Activated T-helper 2 cell treated with anti-CD3 and anti-CD28 coated beads, Interferon-gamma antibody, Interleukin-2, Interleukin-4, amounts not matched to agents 10 μg/mL and 5 μg/mL and 100 μg/mL, durations not matched to agents 14 hours and 24 hours and 36 hours (primary cell): ENCODE measurements around the gene TAF1D. TPM values are rescaled to one million over a fixed set of nuclear protein-coding genes. Genes with fewer than 3 reads are reported as not detected.
"Not testable (repeated sequence)": the region's sequence is repeated elsewhere in the genome, so short reads cannot be mapped to it uniquely, and the experiment has no call there.

Experiments
- DNase-seq: peaks from one replicate; pipeline ENCODE4 v3.0.0; 2021; ENCODE audit warnings: low spot score
- H3K27ac Mint-ChIP-seq: one replicate; pipeline ENCODE4 v1.8.0; 2021; ENCODE audit warnings: mixed read lengths
- H3K27me3 Mint-ChIP-seq: one replicate; pipeline ENCODE4 v1.8.0; 2021; ENCODE audit warnings: low read depth, mixed read lengths
- H3K36me3 Mint-ChIP-seq: one replicate; pipeline ENCODE4 v1.8.0; 2021; ENCODE audit warnings: low read depth, mixed read lengths
- H3K4me1 Mint-ChIP-seq: one replicate; pipeline ENCODE4 v1.8.0; 2021; ENCODE audit warnings: low read depth, mixed read lengths
- H3K4me3 Mint-ChIP-seq: one replicate; pipeline ENCODE4 v1.8.0; 2021; ENCODE audit warnings: low read depth, mild to moderate bottlenecking, moderate library complexity, mixed read lengths
- H3K9me3 Mint-ChIP-seq: one replicate; pipeline ENCODE4 v1.8.0; 2021; ENCODE audit warnings: mixed read lengths
- intact Hi-C: fragments of 100-400 bp; cut with micrococcal nuclease; formaldehyde crosslinking; loops from one replicate; pipeline ENCODE4 v1.15.1; 2023
- total RNA-seq: library from RNA; stranded (reverse); gene quantifications from 2 replicates; pipeline ENCODE4 v1.2.3, GENCODE V29; 2022

Gene TAF1D
- total RNA-seq, 1 donor from 2014 or later = 344 TPM

DNA sequence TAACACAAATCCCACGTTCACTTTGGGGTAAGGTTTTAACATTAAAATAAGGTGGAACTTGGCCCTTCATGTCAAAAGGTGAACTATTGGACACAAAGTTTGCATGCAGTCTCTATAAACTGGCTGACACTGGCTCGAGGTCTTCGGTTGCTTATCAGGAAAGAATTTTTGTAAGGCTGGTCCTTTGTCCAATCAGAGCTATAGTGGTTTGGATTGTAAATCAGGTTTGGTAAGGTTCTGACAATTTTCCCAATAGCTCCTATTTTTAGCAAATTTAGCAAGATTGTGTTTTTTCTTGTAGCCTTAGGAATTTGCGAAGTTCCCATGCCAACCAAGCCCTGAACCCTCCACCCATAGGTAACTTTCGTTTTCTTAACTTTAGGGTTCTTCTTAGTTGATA lies 25.2 kb upstream of the TAF1D start:
- H3K36me3 Mint-ChIP-seq = peaks cover 45% of the 10 kb centered on the region

GRCh38 chr11:93765551-93765950 lies 24.3 kb upstream of the TAF1D start:
- Mint-ChIP-seq H3K9me3 (peaks cover 20% of the 10 kb centered on the region), H3K4me1 (no peaks in the 10 kb centered on the region), H3K27ac (no peak overlapping the region), H3K4me3 (no peak overlapping the region), H3K27me3 (no peaks in the 10 kb centered on the region), H3K36me3 (peaks cover 51% of the 10 kb centered on the region)
- intact Hi-C loops = no loop called here
- DNase-seq = no peak

More for the DNA sequence above, 25.2 kb upstream of the TAF1D start:
- H3K9me3 Mint-ChIP-seq = peaks cover 20% of the 10 kb centered on the region
- H3K4me3 Mint-ChIP-seq = no peak overlapping the region
- no peak for DNase-seq
- no peaks in the 10 kb centered on the region for H3K27me3 Mint-ChIP-seq
- no peaks in the 10 kb centered on the region for H3K4me1 Mint-ChIP-seq
- intact Hi-C loops = no loop called here
- no peak overlapping the region for H3K27ac Mint-ChIP-seq

- intact Hi-C loops = no loop called here
- peaks cover 11% of the 10 kb centered on the region for H3K9me3 Mint-ChIP-seq
- H3K4me3 Mint-ChIP-seq = no peak overlapping the region
- H3K27ac Mint-ChIP-seq = no peak overlapping the region
- H3K27me3 Mint-ChIP-seq = no peaks in the 10 kb centered on the region
- no peak for DNase-seq
- peaks cover 62% of the 10 kb centered on the region for H3K36me3 Mint-ChIP-seq
- no peaks in the 10 kb centered on the region for H3K4me1 Mint-ChIP-seq
Measured at GRCh38 chr11:93761910-93762309, 20.6 kb upstream of the TAF1D start.

DNA sequence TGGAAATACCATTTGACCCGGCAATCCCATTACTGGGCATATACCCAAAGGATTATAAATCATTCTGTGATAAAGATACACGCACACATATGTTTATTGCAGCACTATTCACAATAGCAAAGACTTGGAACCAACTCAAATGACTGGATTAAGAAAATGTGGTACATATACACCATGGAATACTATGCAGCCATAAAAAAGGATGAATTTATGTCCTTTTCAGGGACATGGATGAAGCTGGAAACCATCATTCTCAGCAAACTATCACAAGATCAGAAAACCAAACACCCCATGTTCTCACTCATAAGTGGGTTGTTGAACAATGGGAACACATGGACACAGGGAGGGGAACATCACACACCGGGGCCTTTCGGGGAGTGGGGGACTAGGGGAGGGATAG lies 17.8 kb upstream of the TAF1D start:
- H3K27ac Mint-ChIP-seq, H3K4me1 Mint-ChIP-seq, H3K9me3 Mint-ChIP-seq, intact Hi-C loops, DNase-seq, H3K4me3 Mint-ChIP-seq, H3K27me3 Mint-ChIP-seq: not testable (repeated sequence)
- peaks cover 45% of the 10 kb centered on the region for H3K36me3 Mint-ChIP-seq

GRCh38 chr11:93757924-93758865 lies 16.9 kb upstream of the TAF1D start:
- no peaks in the 10 kb centered on the region for H3K27me3 Mint-ChIP-seq
- no peak overlapping the region for H3K27ac Mint-ChIP-seq
- DNase-seq = no peak
- intact Hi-C loops = no loop called here
- H3K4me3 Mint-ChIP-seq = no peak overlapping the region
- peaks cover 43% of the 10 kb centered on the region for H3K36me3 Mint-ChIP-seq
- H3K9me3 Mint-ChIP-seq = no peaks in the 10 kb centered on the region
- H3K4me1 Mint-ChIP-seq = no peaks in the 10 kb centered on the region

DNA sequence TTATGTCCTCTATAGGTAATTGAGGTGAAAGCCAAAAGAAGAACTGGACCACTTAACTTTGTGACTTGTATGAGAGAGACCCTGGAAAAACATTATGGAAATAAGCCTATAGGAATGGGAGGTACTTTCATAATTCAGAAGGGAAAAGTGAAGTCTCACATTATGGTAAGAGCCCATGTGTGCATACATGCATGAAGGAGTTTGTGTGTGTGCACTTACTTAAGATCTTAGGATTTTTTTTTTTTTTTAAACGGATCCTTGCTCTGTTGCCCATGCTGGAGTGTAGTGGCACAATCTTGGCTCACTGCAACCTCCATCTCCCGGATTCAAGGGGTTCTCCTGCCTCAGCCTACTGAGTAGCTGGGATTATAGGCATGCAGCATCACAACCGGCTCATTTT lies 16.0 kb upstream of the TAF1D start:
- H3K27me3 Mint-ChIP-seq = no peaks in the 10 kb centered on the region
- DNase-seq = no peak
- intact Hi-C loops = no loop called here
- H3K4me3 Mint-ChIP-seq = no peak overlapping the region
- no peaks in the 10 kb centered on the region for H3K9me3 Mint-ChIP-seq
- peaks cover 42% of the 10 kb centered on the region for H3K36me3 Mint-ChIP-seq
- H3K4me1 Mint-ChIP-seq = no peaks in the 10 kb centered on the region
- H3K27ac Mint-ChIP-seq = no peak overlapping the region

DNA sequence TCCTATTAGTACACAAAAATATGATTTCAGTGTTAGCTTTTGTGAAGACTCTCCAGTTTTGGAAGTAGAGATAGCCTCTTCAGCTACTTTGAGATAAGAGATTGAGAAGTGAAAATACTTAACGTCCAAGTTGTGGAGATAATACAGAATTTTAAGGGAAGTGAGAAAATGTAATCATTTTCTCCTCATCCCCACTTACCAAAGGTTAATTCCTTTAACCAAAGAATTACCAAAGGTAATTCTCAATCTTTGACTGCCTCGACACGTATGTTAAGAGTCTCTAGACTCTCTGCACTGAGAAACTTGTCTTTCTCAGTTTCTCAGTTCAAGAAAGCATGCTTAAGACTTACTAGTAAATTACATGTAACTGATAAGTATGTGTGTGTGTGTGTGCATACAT lies 15.5 kb upstream of the TAF1D start:
- Mint-ChIP-seq H3K27me3 (no peaks in the 10 kb centered on the region), H3K4me1 (no peaks in the 10 kb centered on the region), H3K27ac (no peak overlapping the region), H3K4me3 (no peak overlapping the region), H3K9me3 (no peaks in the 10 kb centered on the region), H3K36me3 (peaks cover 47% of the 10 kb centered on the region)
- DNase-seq = no peak
- intact Hi-C loops = no loop called here

GRCh38 chr11:93753241-93753640 lies 11.9 kb upstream of the TAF1D start:
- H3K27me3 Mint-ChIP-seq = no peaks in the 10 kb centered on the region
- DNase-seq = no peak
- H3K27ac Mint-ChIP-seq = no peak overlapping the region
- no peaks in the 10 kb centered on the region for H3K9me3 Mint-ChIP-seq
- H3K36me3 Mint-ChIP-seq = peaks cover 28% of the 10 kb centered on the region
- intact Hi-C loops = no loop called here
- H3K4me3 Mint-ChIP-seq = no peak overlapping the region
- H3K4me1 Mint-ChIP-seq = no peaks in the 10 kb centered on the region

- no peaks in the 10 kb centered on the region for H3K27me3 Mint-ChIP-seq
- no peaks in the 10 kb centered on the region for H3K4me1 Mint-ChIP-seq
- H3K36me3 Mint-ChIP-seq = peaks cover 18% of the 10 kb centered on the region
- intact Hi-C loops = no loop called here
- no peaks in the 10 kb centered on the region for H3K9me3 Mint-ChIP-seq
- no peak for DNase-seq
- H3K27ac Mint-ChIP-seq = no peak overlapping the region
- H3K4me3 Mint-ChIP-seq = no peak overlapping the region
Measured at GRCh38 chr11:93751001-93751400, 9.7 kb upstream of the TAF1D start.

- H3K27me3 Mint-ChIP-seq = no peaks in the 10 kb centered on the region
- no peaks in the 10 kb centered on the region for H3K9me3 Mint-ChIP-seq
- DNase-seq = no peak
- H3K36me3 Mint-ChIP-seq = peaks cover 10% of the 10 kb centered on the region
- intact Hi-C loops = no loop called here
- H3K4me3 Mint-ChIP-seq = no peak overlapping the region
- no peak overlapping the region for H3K27ac Mint-ChIP-seq
- peaks cover 10% of the 10 kb centered on the region for H3K4me1 Mint-ChIP-seq
Measured at GRCh38 chr11:93747122-93747521, 5.8 kb upstream of the TAF1D start.

DNA sequence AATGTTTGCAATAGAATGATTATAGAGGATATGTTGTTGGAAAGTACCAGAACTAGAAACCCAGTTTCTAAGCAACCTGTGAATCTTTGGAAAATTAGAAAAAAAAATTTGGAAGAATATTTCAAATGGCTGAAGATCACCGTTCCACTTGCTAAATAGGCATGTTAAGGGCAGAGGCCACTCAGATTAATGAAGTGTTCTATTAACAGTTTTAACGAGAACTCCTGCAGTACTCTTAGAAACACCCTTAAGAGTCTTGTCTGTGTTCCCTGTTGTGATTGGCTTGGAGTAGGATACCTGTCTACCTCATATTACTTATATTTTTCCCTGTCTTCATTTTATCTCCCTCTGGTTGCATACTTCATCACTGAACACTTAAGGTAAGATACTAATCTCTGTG lies 4.8 kb upstream of the TAF1D start:
- Mint-ChIP-seq H3K27ac (no peak overlapping the region), H3K4me3 (no peak overlapping the region), H3K9me3 (no peaks in the 10 kb centered on the region), H3K27me3 (no peaks in the 10 kb centered on the region), H3K4me1 (peaks cover 10% of the 10 kb centered on the region), H3K36me3 (peaks cover 13% of the 10 kb centered on the region)
- DNase-seq = no peak
- intact Hi-C loops = no loop called here

- H3K27me3 Mint-ChIP-seq, DNase-seq, H3K9me3 Mint-ChIP-seq, H3K4me3 Mint-ChIP-seq, H3K27ac Mint-ChIP-seq, intact Hi-C loops: not testable (repeated sequence)
- peaks cover 23% of the 10 kb centered on the region for H3K36me3 Mint-ChIP-seq
- peaks cover 12% of the 10 kb centered on the region for H3K4me1 Mint-ChIP-seq
Measured at GRCh38 chr11:93745005-93745755, 3.9 kb upstream of the TAF1D start.

DNA sequence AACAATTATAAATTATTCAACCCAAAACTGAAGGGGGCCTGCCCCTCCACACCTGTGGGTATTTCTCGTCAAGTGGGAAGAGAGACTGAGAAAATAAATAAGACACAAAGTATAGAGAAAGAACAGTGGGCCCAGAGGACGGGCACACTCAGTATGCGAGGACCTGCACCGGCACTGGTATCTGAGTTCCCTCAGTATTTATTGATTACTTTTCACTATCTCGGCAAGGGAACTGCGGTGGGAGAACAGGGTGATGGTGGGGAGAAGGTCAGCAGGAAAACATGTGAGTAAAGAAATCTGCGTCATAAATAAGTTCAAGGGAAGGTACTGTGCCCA lies 3.3 kb upstream of the TAF1D start:
- DNase-seq = no peak
- intact Hi-C loops = loop anchor here (5.0 kb wide), 3 partner anchors 403 to 1323 kb away; partner anchors contain the start of genes FUT4 and SRSF8
- Mint-ChIP-seq H3K27ac (no peak overlapping the region), H3K4me3 (no peak overlapping the region), H3K4me1 (peaks cover 14% of the 10 kb centered on the region), H3K36me3 (peaks cover 28% of the 10 kb centered on the region), H3K27me3 (no peaks in the 10 kb centered on the region), H3K9me3 (no peaks in the 10 kb centered on the region)
